ENCODE measurements around the gene SLC24A4.

- TF ChIP-seq CTCF (IDR thresholded peaks at IDR 0.05) (no peak), POLR2A (IDR thresholded peaks at IDR 0.05) (no peak)
These were observed 11.1 kb downstream of the SLC24A4 start for GRCh38 chr14:92334050-92334449.

Measured in testis (tissue), 2 donors.